Measurements from ENCODE around the gene ZWINT.

Gene ZWINT, protein sequence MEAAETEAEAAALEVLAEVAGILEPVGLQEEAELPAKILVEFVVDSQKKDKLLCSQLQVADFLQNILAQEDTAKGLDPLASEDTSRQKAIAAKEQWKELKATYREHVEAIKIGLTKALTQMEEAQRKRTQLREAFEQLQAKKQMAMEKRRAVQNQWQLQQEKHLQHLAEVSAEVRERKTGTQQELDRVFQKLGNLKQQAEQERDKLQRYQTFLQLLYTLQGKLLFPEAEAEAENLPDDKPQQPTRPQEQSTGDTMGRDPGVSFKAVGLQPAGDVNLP

DNA sequence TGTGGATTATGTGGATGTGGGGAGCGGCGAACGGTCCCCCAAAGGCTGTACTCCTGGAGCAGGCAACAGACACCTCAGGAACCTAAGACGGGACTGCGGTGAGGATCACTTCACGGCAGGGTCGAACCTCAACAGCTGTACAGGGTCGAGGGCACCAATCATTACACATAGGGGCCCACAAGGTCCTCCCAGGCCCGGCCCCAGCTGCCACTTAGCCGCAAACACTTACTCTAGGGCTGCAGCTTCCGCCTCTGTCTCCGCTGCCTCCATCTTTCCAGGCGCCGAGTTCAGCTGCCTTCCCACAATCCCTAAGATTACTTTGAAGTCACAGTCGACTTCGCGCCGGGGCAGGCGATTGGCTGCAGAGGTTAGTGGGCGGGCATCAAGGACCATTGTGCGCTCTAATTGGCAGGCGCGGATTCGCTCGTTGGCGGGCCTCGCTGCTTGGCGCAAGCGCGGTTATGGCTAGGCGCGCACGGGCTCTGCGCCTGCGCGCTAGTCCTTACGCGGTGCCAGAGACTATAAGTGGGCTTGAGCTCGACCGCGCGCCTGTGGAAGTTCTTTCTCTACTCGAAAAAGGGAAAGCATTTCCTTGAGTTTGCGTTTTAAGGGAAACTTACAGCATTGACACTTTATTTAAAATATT is at the start of gene ZWINT:
ZWINT (minus strand) TSS at position 293 of the 646 bp plus-strand sequence; CDS start at position 270, 23 bp downstream.
- peak; percentile 94 for DNase-seq (ENCODE audit: low spot score)

DNA sequence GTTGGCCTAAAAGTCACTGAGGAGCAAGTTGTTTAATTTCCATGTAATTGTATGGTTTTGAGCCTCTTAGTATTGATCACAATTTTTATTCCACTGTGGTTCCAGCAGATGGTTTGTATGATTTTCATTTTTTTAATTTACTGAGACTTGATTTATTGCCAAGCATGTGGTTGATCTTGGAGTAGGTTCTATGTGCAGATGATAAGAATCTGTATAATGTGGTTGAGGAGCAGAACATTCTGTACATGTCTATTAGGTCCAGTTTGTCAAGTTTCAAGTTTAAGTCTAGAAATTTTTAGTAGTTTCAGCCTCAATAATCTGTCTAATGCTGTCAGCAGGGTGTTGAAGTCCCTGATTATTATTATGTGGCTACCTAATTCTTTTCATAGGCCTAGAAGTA is 22.7 kb upstream of the ZWINT start:
- no peak for DNase-seq (ENCODE audit: low spot score)

DNA sequence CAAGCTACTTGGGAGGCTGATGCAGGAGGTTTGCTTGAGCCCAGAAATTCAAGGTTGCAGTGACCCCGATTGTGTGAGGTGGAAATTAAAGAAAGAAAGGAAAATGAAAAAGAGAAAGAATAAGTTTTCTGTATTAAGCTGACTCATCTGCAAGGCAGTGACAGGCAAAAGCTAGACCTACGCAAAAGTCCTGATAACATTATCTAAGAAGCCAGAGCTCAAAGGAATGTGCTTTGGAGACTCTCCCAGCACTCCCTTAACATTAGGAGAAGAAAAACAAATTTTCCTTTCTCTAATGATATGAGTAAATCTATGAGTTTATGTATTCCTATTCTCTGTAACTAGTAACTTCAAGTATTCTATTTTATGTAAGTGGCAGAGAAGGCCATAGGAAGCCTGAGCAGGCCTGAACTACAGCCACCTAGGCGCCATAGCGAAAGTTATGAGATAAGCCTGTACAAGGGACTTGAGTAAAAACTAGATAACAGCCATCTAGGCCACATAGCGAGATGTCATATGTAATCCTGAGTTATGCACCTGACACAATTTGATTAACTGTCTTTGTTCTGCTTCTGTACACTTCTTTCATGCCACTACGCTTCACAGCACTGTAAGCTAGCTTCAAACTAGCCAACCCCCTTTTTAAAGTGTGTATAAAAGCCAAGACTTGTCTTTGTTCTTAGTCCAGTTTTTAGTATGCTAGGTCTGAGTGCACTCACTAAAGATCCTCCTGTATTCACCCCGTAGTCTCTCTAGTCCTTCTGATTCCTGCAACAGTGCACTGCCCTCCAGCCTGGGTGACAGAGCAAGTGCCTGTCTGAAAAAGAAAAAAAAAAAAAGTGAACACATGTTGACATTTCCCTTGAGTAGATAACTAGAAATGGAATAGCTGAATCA is 9.4 kb upstream of the ZWINT start:
- no peak for DNase-seq (ENCODE audit: low spot score)

DNA sequence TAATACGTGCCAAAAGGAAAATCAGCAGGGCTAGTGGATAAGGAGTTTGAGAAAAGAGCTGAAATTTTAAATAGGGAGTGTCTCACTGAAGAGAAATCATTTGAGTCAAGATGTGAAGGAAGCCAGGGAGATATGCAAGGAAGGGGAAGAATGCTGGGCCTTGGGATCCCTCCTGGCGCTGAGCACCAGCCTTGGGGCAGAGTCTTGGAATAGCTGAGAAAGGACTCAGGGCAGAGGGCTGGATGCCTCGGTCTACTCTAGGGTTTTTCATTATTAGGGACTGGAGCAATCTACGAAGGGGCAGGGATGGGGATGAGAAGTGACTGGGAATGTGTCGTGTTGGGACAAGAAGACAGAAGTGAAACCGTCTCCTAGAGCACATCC is 484 bp downstream of the ZWINT start:
- DNase-seq (ENCODE audit: low spot score): peak; percentile 15

DNA sequence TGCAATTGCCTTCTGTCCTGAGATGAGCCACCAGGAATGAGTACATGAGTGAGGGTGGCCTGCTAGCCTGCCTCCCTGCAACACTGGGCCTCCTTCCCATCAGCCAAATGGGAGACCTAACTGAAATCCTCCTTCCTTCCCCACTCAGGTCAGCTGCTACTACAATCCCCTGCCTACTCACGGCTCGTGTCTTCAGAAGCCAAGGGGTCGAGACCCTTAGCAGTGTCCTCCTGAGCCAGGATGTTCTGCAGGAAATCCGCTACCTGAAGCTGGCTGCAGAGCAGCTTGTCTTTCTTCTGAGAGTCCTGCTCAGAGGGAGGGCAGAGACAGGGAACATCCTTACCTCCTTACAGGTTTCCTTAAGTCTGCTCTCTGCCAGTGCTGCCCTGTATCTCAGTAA is 1.2 kb downstream of the ZWINT start:
- no peak for DNase-seq (ENCODE audit: low spot score)

DNA sequence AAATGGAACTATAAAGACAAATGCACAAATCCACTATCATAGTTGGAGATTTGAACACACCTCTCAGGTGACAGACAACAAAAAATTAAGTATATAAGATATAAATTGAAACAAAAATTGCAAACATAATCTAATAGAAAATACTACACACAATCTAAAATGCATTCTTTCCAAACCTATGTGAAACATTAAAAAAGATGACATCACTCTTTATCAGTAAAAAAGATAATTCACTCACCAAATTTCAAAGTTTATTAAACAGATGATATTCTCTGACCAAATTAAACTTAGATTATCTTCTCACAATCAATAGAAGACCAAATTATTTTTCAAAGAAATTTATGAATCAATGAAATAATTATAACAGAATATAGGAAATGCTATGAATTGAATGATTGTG is 4.0 kb downstream of the ZWINT start:
- no peak for DNase-seq (ENCODE audit: low spot score)

DNA sequence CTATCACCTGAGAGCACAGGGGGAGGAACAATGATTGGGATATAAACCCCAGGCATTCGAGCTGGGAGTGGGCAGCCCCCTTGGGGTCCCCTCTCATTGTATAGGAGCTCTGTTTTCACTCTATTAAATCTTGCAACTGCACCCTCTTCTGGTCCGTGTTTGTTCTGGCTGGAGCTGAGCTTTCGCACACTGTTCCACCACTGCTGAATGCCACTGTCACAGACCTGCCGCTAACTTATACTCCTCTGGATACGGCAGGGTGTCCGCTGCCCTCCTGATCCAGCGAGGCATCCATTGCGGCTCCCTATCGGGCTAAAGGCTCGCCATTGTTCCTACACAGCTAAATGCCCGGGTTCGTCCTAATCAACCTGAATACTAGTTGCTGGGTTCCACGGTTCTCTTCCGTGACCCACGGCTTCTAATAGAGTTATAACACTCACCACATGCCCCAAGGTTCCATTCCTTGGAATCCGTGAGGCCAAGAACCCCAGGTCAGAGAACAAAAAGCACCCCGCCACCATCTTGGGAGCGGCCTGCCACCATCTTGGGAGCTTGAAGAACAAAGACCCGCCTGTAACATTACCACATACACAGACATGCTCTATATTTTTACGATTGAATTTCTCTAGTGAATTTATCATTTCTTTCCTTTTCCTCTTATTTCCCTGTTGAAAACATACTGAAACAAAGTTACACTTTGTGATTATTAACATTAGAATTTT is 9.0 kb downstream of the ZWINT start:
- no peak for DNase-seq (ENCODE audit: low spot score)

DNA sequence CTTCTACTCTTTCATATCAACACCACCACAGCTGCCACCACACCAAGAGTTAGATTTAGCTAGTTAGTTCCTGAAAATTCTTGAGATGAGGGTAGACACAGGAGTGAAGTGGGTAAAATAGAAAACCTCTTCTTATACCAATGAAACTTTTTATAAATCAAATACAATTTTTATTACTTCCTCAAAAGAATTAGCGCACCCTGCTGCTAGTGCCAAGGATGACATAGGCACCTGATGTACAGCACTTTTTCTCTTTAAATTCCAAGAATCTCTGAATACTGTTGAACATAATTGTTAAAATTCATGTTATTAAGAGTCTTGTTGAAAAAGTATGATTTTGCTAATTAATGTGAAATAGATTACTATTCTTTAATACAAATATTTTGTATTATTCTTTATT is 11.4 kb downstream of the ZWINT start:
- DNase-seq (ENCODE audit: low spot score): no peak

DNA sequence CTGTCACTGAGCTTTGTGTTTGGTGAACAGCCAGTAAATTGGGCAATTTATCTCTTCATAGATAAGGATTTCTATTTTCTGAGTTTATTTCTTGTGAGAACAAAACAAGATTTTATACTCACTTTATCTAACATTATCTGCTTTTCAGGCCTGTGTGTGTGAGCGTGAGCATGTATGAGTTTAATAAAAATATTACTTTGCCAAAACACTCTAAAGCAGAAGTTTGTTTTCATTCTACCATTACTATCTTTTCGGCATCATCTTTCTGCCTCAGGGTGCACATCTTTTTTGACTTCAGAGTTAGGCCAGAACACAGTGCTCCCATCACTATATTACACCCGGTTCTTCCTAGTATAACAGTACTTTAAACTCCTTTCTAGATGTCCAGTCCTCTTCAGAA is 13.0 kb downstream of the ZWINT start:
- DNase-seq (ENCODE audit: low spot score): no peak

DNA sequence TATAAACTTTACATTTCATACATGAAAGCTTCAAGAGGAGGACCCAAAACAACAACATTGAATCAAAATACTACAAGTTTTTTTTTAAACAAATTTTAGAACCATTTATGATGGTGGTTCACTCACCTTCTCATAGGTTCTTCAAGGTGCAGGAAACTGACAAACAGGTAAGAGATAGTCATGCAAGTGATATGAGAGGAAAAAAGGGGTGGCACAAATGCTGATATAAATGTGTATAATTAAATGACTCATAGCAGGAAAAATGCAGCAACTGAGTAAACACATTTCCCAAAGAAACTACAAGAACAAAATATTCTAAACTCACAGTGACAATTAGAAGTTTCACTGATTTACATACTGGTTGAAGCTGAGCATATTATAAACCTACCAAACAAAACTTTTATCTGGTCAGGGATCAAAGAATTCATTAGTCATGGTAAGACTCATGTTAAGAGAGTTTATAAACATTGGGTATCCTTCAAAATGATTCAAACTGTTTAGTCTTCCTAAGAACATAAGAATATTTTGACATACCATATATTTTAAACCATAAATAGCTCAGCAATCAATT is 14.1 kb downstream of the ZWINT start:
- no peak for DNase-seq (ENCODE audit: low spot score)

DNA sequence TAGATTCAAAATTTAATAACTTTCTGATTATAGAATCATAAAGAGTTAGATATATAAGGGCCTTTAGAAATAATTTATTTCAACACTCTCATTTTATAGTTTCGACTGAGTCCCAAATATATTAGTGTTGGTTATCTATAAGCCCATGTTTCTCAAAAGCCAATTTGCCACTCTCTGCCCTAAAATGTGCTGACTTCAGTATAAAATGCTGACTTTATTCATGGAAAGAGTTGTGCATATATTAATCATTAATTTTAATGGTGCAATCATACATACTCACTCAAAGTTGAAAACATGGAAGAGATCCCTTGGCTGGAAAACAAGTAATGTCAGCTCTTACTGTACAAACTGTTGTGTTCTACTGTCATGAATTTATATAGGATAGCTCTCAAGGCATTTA is 19.4 kb downstream of the ZWINT start:
- DNase-seq (ENCODE audit: low spot score): no peak

DNA sequence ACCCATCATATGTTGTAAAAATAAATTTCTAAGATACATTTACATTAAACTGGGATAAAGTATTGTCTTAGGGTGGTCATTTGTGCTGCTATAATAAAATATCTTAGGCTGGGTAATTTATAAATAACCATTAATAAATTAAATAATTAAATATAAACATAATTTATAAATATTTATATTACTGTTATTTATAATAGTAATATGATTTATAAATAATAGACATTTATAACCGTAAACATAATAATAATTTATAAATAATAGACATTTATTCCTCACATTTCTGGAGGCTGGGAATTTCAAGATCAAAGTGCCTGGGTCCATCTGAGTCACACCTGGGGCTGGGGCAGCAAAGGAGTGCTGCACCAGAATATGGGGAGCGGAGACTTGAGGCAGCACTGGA is 31.1 kb downstream of the ZWINT start:
- no peak for DNase-seq (ENCODE audit: low spot score)

DNA sequence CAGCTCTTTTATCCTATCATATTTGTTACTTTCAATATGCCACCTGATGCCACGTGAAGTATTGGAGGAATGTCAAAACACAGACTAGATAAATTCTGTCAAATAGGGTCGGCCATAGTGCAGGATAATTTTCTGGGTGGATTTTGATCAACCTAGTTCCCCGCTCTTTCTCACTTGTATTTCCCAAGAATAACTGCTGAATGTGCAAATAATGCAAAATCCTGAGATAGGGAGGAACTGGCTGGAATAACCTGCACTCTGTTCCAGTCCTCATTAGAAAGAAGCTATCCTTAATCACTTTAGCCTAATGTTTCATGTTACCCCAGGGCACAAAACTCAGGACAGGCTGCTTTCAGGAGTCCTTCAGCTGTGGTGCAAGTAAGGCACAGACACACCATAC is 33.9 kb downstream of the ZWINT start:
- no peak for DNase-seq (ENCODE audit: low spot score)

DNA sequence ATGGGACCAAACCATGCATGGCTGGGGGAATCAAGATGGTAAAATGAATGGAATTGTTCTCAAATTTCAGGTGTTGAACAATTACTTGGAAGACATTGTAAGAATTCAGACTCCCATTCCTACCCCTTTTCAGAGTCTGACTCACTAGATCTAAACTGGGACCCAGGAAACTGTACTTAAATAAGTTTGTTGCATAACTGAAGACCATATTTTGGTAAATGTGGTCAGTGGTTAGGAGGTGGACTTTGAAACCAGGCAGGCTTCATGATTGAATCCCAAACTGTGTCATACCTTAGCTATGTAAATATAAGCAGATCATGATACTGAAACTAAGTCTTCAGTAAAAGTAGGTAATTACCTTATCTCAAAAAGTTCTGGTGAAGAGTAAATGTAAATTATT is 41.7 kb downstream of the ZWINT start:
- DNase-seq (ENCODE audit: low spot score): no peak

DNA sequence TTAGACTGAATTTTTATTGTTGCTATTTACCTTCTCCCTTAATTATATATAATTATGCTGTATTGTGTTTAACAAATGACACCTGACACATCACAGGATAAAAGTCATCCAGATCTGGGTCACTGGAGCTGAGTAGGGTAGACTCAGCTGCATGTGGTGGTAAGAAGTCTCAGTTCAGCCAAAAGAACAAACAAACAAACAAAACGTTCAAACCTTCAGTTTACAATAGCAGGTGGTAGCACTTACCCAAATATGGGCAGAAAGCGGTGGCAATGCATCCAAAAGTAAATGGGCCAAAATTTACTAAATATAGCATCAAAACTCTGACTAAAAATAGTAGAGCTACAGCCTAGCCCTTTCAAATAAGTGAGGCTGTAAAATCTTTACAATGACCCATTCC is 42.2 kb downstream of the ZWINT start:
- DNase-seq (ENCODE audit: low spot score): no peak

DNA sequence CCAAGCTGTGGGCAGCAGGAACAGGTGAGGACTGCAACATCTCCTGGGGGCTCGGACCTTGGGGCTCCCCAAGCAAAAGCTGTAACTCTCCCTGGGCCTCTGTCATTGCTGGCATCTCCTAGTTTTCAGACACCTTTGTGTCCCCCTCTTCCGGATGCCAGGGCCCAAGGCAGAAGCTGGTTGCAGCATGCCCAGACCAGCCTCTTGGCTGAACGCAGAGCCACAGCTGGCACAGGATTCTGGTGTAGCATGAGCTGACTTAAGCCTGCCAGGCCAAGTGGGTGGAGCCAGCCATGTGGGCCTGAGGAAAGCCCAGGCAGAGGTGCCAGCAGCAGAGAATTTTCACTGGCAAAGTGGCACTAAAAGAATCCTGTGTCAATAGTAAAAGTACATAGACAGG is 43.5 kb downstream of the ZWINT start:
- no peak for DNase-seq (ENCODE audit: low spot score)

DNA sequence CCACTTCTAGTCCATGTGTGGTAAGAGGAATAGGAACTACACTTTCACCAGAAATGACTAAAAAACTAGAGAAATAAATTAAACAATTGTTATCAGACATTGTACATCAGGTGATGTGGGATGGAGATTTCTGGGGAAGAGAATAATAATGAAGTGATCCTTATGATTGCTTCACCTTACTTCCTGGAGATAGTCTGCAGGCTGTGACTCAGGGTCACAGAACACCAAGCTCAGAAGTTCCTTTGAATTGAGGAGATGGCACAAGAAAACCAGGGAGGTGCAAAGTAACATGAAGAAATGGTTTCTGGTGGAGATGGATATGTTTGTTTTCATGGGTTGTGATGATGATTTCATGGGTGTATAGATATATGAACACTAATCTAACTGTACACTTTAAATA is 44.5 kb downstream of the ZWINT start:
- no peak for DNase-seq (ENCODE audit: low spot score)
